ENCODE results near the gene ZNF688. TPM values are rescaled to one million over a fixed set of nuclear protein-coding genes. Genes with fewer than 3 reads are reported as not detected.

Gene ZNF688
- total and polyA plus RNA-seq, 2 of the 13 experiments (the other 11 are each of a cell fraction or from before 2014, with no cell fraction given) = 2.4 to 5.4 TPM

DNA sequence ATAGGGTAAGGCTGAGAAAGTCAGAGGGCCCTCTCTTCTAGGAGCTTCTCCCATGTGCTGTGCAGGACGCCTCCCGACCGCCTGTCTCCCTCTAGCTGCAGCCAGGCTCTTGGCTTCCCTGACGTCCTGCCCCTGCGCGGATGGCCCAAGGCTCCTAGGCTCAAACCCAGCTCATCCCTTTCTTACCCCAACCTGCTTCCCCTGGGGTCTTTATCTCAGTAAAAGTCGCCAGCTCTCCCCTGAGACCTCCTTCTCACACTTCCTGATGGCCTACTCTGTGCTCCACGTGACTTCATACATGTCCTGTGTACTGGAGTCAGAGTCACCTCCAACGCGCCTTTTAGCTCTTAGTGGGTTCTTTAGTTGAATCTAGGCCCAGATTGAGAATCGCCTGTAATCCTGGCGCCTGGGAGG lies 35.7 kb downstream of the ZNF688 start:
- 44% methylated on average over 12 of the region's 12 CpGs for WGBS (ENCODE audit: low lambda C conversion rate)
- in situ Hi-C loops (cut with HindIII; ENCODE audit: extremely low pct_ligation_motif_present, low pct_unique_long_range_greater_than_20kb) (no loop called here), intact Hi-C loops (cut with micrococcal nuclease; ENCODE audit: unreplicated experiment) (loop anchor here (2.0 kb wide), 2 partner anchors 23 to 63 kb away; partner anchors contain the start of gene ZNF764)
- Histone ChIP-seq H3K4me3 (replicated peaks in 1 of 3; ENCODE audit: insufficient read depth in 1 of 3, low read depth in 2 of 3, low read length in 3 of 3) (peak overlapping the region; percentile 75 to 93 (median 81)), H3K79me2 (ENCODE audit: insufficient read depth, low read length) (peaks cover 31% of the 10 kb centered on the region), H3K4me2 (ENCODE audit: low read depth, low read length) (peak overlapping the region; percentile 95), H3K27me3 (ENCODE audit: control insufficient read depth in 1 of 2, insufficient read depth in 2 of 2, low read length in 2 of 2) (no peaks in the 10 kb centered on the region; a peak in 1 of 5 replicates), H2AFZ (ENCODE audit: low read length) (no peak overlapping the region), H3K4me1 (ENCODE audit: insufficient read depth, low read length) (peaks cover 68% of the 10 kb centered on the region), H3K9ac (ENCODE audit: insufficient read depth, low read depth, low read length) (peak overlapping the region; percentile 89), H3K9me3 (ENCODE audit: low read length) (no peaks in the 10 kb centered on the region), H4K20me1 (ENCODE audit: insufficient read depth, low read length) (no peaks in the 10 kb centered on the region), H3K36me3 (replicated peaks in 1 of 2; ENCODE audit: control insufficient read depth in 1 of 2, insufficient read depth in 2 of 2, low read length in 2 of 2) (peaks cover 0 to 1% of the 10 kb centered on the region in 2 experiments; a peak in 1 of 5 replicates), H3K27ac (ENCODE audit: extremely low read length, insufficient read depth, low read length) (peak overlapping the region; percentile 85)
- ATAC-seq = peak; percentile 82
- ChIA-PET POLR2A (interaction anchor here (0.7 to 5.1 kb wide), 28 partner anchors 9 to 200 kb away, joined by 3 to 187 read pairs (median 7); partner anchors contain the start of genes CD2BP2, DCTPP1, FBRS and TBC1D10B), CTCF (ENCODE audit: low intra/inter-chr PET ratio, low total read pairs) (interaction anchor here (1.6 kb wide), 1 partner anchor 106 kb away, joined by 7 read pairs; the partner anchor contains the start of gene DCTPP1)
- BruUV-seq (replicated peaks) = no TSS peak
- FAIRE-seq = peak; percentile 8
- peak; percentile 76 for DNase-seq (ENCODE audit: low spot score)
- TF ChIP-seq REPIN1 (CRISPR knock-in tag; IDR thresholded peaks at IDR 0.05; ENCODE audit: borderline replicate concordance, low read depth) (no peak), JUND (CRISPR knock-in tag; IDR thresholded peaks at IDR 0.05) (no peak), ELF1 (CRISPR knock-in tag; IDR thresholded peaks at IDR 0.05) (no peak), KLF15 (CRISPR knock-in tag; IDR thresholded peaks at IDR 0.05; ENCODE audit: borderline replicate concordance) (0 out of 2 replicates have a peak, but pooled peaks have one; percentile 45), ZNF230 (CRISPR knock-in tag; IDR thresholded peaks at IDR 0.05) (peak; percentile 78), ZBTB7B (CRISPR knock-in tag; IDR thresholded peaks at IDR 0.05) (0 out of 2 replicates have a peak, but pooled peaks have one; percentile 58), SOX5 (CRISPR knock-in tag; IDR thresholded peaks at IDR 0.05; ENCODE audit: borderline replicate concordance) (peak; percentile 42; the same call in 1 of the 2 replicates), ZC3H4 (CRISPR knock-in tag; IDR thresholded peaks at IDR 0.05; ENCODE audit: borderline replicate concordance) (no peak), ZNF782 (CRISPR knock-in tag; IDR thresholded peaks at IDR 0.05; ENCODE audit: borderline replicate concordance) (0 out of 2 replicates have a peak, but pooled peaks have one; percentile 83), ZNF3 (CRISPR knock-in tag; IDR thresholded peaks at IDR 0.05) (no peak), NCOA1 (CRISPR knock-in tag; IDR thresholded peaks at IDR 0.05) (no peak), HIVEP1 (CRISPR knock-in tag; IDR thresholded peaks at IDR 0.05) (no peak; the same call in 1 of the 2 replicates), NFYC (CRISPR knock-in tag; IDR thresholded peaks at IDR 0.05) (no peak), THAP11 (CRISPR knock-in tag; IDR thresholded peaks at IDR 0.05) (0 out of 2 replicates have a peak, but pooled peaks have one; percentile 21)
- TF ChIP-seq, protein P1, sequence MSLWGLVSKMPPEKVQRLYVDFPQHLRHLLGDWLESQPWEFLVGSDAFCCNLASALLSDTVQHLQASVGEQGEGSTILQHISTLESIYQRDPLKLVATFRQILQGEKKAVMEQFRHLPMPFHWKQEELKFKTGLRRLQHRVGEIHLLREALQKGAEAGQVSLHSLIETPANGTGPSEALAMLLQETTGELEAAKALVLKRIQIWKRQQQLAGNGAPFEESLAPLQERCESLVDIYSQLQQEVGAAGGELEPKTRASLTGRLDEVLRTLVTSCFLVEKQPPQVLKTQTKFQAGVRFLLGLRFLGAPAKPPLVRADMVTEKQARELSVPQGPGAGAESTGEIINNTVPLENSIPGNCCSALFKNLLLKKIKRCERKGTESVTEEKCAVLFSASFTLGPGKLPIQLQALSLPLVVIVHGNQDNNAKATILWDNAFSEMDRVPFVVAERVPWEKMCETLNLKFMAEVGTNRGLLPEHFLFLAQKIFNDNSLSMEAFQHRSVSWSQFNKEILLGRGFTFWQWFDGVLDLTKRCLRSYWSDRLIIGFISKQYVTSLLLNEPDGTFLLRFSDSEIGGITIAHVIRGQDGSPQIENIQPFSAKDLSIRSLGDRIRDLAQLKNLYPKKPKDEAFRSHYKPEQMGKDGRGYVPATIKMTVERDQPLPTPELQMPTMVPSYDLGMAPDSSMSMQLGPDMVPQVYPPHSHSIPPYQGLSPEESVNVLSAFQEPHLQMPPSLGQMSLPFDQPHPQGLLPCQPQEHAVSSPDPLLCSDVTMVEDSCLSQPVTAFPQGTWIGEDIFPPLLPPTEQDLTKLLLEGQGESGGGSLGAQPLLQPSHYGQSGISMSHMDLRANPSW (CRISPR knock-in tag; IDR thresholded peaks at IDR 0.05; ENCODE audit: borderline replicate concordance) = no peak
- TF ChIP-seq, protein P2, sequence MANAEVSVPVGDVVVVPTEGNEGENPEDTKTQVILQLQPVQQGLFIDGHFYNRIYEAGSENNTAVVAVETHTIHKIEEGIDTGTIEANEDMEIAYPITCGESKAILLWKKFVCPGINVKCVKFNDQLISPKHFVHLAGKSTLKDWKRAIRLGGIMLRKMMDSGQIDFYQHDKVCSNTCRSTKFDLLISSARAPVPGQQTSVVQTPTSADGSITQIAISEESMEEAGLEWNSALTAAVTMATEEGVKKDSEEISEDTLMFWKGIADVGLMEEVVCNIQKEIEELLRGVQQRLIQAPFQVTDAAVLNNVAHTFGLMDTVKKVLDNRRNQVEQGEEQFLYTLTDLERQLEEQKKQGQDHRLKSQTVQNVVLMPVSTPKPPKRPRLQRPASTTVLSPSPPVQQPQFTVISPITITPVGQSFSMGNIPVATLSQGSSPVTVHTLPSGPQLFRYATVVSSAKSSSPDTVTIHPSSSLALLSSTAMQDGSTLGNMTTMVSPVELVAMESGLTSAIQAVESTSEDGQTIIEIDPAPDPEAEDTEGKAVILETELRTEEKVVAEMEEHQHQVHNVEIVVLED (CRISPR knock-in tag; IDR thresholded peaks at IDR 0.05; ENCODE audit: borderline replicate concordance) = no peak
- TF ChIP-seq, protein P3, sequence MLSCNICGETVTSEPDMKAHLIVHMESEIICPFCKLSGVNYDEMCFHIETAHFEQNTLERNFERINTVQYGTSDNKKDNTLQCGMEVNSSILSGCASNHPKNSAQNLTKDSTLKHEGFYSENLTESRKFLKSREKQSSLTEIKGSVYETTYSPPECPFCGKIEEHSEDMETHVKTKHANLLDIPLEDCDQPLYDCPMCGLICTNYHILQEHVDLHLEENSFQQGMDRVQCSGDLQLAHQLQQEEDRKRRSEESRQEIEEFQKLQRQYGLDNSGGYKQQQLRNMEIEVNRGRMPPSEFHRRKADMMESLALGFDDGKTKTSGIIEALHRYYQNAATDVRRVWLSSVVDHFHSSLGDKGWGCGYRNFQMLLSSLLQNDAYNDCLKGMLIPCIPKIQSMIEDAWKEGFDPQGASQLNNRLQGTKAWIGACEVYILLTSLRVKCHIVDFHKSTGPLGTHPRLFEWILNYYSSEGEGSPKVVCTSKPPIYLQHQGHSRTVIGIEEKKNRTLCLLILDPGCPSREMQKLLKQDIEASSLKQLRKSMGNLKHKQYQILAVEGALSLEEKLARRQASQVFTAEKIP (CRISPR knock-in tag; IDR thresholded peaks at IDR 0.05; ENCODE audit: borderline replicate concordance) = no peak
- TF ChIP-seq, protein P4, sequence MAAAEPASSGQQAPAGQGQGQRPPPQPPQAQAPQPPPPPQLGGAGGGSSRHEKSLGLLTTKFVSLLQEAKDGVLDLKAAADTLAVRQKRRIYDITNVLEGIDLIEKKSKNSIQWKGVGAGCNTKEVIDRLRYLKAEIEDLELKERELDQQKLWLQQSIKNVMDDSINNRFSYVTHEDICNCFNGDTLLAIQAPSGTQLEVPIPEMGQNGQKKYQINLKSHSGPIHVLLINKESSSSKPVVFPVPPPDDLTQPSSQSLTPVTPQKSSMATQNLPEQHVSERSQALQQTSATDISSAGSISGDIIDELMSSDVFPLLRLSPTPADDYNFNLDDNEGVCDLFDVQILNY (CRISPR knock-in tag; conservative IDR thresholded peaks at IDR 0.05) = no peak

All from HepG2 (cell line).